Measurements from ENCODE around the gene PARPBP.
"Not testable (repeated sequence)": the region's sequence is repeated elsewhere in the genome, so short reads cannot be mapped to it uniquely, and the experiment has no call there.

The PARPBP gene

DNA sequence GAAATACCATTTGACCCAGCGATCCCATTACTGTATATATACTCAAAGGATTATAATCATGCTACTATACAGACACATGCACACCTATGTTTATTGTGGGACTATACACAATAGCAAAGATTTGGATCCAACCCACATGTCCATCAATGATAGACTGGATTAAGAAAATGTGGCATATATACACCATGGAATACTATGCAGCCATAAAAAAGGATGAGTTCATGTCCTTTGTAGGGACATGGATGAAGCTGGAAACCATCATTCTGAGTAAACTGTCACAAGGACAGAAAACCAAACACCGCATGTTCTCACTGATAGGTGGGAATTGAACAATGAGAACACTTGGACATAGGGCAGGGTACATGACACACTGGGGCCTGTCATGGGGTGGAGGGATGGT lies 120.9 kb downstream of the PARPBP start:
- not testable (repeated sequence) for DNase-seq (ENCODE audit: low read depth in 3 of 3, low spot score in 1 of 3)
